ENCODE data around the gene GRB10. TPM values are rescaled to one million over a fixed set of nuclear protein-coding genes. Genes with fewer than 3 reads are reported as not detected.

Gene GRB10
- total RNA-seq, 4 donors from 2014 or later: 8.8 to 55.7 (median 14.3) TPM

- Histone ChIP-seq H3K36me3 (no peaks in the 10 kb centered on the region), H3K4me3 (no peak overlapping the region), H3K27ac (no peak overlapping the region), H3K4me1 (peaks cover 0 to 11% (median 0%) of the 10 kb centered on the region in 4 donors), H3K27me3 (no peaks in the 10 kb centered on the region), H3K9me3 (no peaks in the 10 kb centered on the region)
- TF ChIP-seq EP300 (IDR thresholded peaks at IDR 0.05; ENCODE audit: low read depth) (no peak), POLR2A (IDR thresholded peaks at IDR 0.05) (no peak), CTCF (IDR thresholded peaks at IDR 0.05) (no peak), POLR2AphosphoS5 (IDR thresholded peaks at IDR 0.05) (no peak)
- WGBS, 2 donors (ENCODE audit: low coverage in 1 of 2): 86 to 92% methylated on average over 8 to 11 of the region's 11 CpGs
- no peak for DNase-seq
- in situ Hi-C loops (cut with MboI; ENCODE audit: low pct_ligation_motif_present in 1 of 4, low pct_unique_long_range_greater_than_20kb in 1 of 4, low sequenced_read_pairs in 3 of 4): no loop called here
- intact Hi-C loops (cut with DNase I; ENCODE audit: low total_unique reads): no loop called here
Observed at GRCh38 chr7:50743893-50744292, 38.8 kb downstream of the GRB10 start.

DNA sequence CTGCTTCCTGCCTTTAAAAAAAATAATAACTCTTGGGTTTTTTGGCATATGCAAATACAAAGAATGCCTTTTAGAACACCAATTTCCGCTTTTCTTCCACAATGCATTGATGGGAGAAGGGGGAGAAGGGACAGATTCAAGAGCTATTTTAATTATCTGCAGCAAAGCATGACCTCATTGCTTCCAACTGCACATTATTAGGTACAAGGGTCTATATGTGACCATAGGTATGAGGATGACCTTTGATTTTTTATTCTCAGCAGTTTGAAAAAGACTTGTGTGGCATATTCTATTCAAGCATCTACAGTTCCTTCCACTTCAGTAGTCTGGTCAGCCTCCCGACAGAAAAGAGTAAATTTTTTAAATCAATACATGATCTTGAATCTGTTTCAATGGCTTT lies 39.7 kb downstream of the GRB10 start:
- in situ Hi-C loops (cut with MboI; ENCODE audit: low pct_ligation_motif_present in 1 of 4, low pct_unique_long_range_greater_than_20kb in 1 of 4, low sequenced_read_pairs in 3 of 4): no loop called here
- intact Hi-C loops (cut with DNase I; ENCODE audit: low total_unique reads): no loop called here
- TF ChIP-seq EP300 (IDR thresholded peaks at IDR 0.05; ENCODE audit: low read depth): no peak
- no peak for TF ChIP-seq POLR2A (IDR thresholded peaks at IDR 0.05)
- TF ChIP-seq CTCF (IDR thresholded peaks at IDR 0.05): no peak
- no peak for TF ChIP-seq POLR2AphosphoS5 (IDR thresholded peaks at IDR 0.05)

DNA sequence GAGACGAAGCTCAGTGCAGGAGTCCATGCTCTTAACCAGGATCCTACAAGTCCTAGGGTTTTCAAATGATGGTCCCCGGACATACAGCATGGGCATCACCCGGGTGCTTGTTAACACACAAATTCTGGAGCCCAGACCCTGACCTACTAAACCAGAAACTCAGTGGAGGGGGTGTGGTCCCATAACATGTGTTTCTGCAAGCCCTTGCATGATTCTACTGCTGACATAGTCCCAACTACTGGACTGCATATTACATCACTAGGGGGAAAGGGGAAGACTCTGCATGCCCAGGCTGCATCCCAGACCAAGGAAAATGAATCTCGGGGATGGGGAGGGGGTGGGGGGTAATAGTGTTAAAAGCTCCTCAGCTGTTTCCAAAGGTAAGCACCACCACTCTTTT lies 40.3 kb downstream of the GRB10 start:
- no peak for DNase-seq
- 77 to 100% methylated on average over 2 to 4 of the region's 4 CpGs for WGBS, 2 donors (ENCODE audit: low coverage in 1 of 2)
- Histone ChIP-seq H3K27ac (no peak overlapping the region), H3K4me3 (no peak overlapping the region), H3K36me3 (no peaks in the 10 kb centered on the region), H3K27me3 (no peaks in the 10 kb centered on the region), H3K9me3 (no peaks in the 10 kb centered on the region), H3K4me1 (peaks cover 0 to 11% (median 0%) of the 10 kb centered on the region in 4 donors)
- intact Hi-C loops (cut with DNase I; ENCODE audit: low total_unique reads): no loop called here
- TF ChIP-seq CTCF (IDR thresholded peaks at IDR 0.05): no peak
- in situ Hi-C loops (cut with MboI; ENCODE audit: low pct_ligation_motif_present in 1 of 4, low pct_unique_long_range_greater_than_20kb in 1 of 4, low sequenced_read_pairs in 3 of 4): no loop called here

More for the DNA sequence above, 39.7 kb downstream of the GRB10 start:
- Histone ChIP-seq H3K27me3 (no peaks in the 10 kb centered on the region), H3K4me3 (no peak overlapping the region), H3K4me1 (peaks cover 0 to 11% (median 0%) of the 10 kb centered on the region in 4 donors), H3K27ac (no peak overlapping the region), H3K9me3 (no peaks in the 10 kb centered on the region), H3K36me3 (no peaks in the 10 kb centered on the region)
- DNase-seq: no peak
- 83 to 87% methylated on average over 2 of the region's 2 CpGs for WGBS, 2 donors (ENCODE audit: low coverage in 1 of 2)

GRCh38 chr7:50739744-50740435 lies 42.8 kb downstream of the GRB10 start:
- Histone ChIP-seq H3K9me3 (no peaks in the 10 kb centered on the region), H3K36me3 (no peaks in the 10 kb centered on the region), H3K27me3 (no peaks in the 10 kb centered on the region), H3K27ac (no peak overlapping the region), H3K4me3 (no peak overlapping the region), H3K4me1 (peaks cover 0 to 11% (median 0%) of the 10 kb centered on the region in 4 donors)
- TF ChIP-seq CTCF (IDR thresholded peaks at IDR 0.05) (no peak), POLR2AphosphoS5 (IDR thresholded peaks at IDR 0.05) (no peak), POLR2A (IDR thresholded peaks at IDR 0.05) (no peak), EP300 (IDR thresholded peaks at IDR 0.05; ENCODE audit: low read depth) (no peak)
- no peak for DNase-seq
- intact Hi-C loops (cut with DNase I; ENCODE audit: low total_unique reads) (no loop called here), in situ Hi-C loops (cut with MboI; ENCODE audit: low pct_ligation_motif_present in 1 of 4, low pct_unique_long_range_greater_than_20kb in 1 of 4, low sequenced_read_pairs in 3 of 4) (no loop called here)
- 71 to 84% methylated on average over 6 to 7 of the region's 7 CpGs for WGBS, 2 donors (ENCODE audit: low coverage in 1 of 2)
